Stimulated activated CD4-positive, alpha-beta T cell treated with anti-CD3 and anti-CD28 coated beads, Interleukin-2, amount 100 ng/mL, for 48 hours (primary cell): ENCODE measurements around the gene POLR2E.

ENCODE experiments used
- DNase-seq, 2 donors: peaks; one replicate each; pipeline ENCODE4 v3.0.0-alpha.2; 2020

Gene POLR2E

DNA sequence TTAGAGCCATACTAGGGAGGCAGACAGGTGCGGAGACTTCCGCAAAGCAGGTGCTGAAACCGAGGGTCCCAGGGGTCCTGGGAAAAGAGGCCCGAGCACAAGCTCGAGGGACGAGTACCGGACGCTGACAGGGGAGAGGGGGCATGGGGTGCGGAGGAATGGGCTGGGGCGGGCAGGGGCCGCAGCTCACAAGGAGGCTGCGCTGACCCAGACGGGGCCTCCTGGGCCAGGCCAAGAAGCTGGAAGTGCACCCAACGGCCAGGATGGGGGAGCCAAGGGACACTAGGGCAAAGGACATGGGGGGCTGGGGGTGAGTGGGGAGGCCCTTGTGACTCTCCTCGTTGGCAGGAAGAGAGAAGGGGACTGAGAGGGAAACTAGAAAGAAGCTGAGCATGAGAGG, 1.8 kb downstream of the POLR2E start:
- no peak for DNase-seq

DNA sequence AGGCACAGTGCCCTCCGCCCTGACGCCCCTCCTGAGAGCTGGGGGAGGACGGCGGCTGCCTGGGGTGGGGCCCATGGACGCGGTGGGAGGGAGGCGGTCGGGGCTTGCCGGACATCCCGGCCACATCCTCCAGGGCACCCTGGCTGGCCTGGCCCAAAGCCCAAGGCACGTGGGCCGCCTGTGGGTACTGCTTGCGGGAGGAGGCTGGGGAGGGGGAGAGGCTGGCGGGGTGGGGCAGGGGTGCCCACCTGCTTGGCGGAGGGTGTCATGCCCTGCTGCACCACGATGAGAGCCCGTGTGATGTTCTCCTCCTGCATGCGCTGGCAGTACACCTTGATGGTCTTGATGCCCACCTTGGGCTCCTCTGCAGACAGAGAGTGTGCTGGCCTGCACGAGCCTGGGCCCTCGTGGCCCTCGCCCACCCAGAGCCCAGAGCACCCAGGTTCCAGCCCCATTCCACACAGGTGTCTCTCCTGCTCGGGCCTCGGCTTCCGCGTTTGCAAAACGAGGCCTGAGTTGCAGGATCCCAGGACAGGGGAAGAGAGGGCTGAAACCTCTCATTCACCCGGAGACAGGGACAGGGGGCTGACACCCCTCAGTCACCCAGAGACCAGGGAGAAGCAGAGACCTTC, 3.5 kb downstream of the POLR2E start:
- no peak for DNase-seq

DNA sequence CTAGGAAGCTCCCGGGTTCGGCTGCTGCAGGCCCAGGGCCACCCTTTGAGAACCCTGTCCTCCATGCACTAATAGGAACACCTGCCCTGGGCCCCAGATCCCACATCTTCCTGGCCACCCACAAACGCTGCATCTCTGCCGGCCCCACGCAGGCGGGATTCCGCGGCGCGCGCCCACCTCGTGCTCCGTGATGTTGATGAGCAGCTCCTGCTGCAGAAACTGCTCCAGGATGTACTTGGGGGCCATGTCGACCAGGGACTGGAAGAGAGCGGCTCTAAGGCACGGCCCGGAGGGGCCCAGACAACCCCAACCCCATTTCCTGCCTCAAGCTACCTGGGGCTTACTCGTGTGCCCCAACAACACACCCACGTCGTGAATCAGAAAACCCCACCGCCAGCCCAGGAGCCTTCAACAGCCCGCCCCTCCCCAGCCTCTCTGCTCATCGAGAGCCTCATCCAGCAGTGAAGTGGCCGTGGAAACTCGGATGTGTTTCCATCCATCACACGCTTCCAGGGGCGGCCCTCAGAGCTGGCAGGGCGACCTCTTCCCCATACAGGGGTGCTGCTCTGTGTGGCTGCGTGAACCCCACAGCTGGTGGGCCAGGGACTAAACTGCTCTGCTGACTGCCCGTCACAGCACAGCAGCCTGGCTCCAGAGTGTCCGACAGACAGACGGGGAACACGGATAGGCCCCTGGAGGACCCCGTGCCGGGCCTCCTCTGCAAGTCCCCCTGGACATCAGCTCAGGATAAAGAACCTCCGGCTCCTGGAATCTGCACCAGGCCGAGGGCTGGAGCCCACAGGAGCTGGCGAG, 4.2 kb downstream of the POLR2E start:
- no peak for DNase-seq

DNA sequence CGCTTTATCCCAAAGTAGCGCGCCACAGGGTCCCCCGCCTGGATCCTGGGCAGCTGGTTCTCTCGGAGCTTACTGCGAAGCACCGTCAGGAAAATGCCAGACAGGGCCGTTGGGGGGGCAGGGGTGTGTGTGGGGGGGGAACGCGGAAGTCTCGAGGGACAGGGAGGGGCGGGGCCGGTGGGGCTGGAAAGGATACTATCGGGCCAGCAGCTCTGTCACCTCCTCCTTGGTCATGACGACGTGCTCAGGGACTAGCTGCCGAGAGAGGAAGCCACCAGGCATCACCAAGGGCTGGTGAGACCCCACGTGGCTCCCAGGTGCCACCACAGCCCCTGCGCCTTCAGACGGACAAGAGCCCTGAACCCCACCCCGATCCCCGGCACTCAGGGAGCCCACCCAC, 5.3 kb downstream of the POLR2E start:
- DNase-seq: no peak

DNA sequence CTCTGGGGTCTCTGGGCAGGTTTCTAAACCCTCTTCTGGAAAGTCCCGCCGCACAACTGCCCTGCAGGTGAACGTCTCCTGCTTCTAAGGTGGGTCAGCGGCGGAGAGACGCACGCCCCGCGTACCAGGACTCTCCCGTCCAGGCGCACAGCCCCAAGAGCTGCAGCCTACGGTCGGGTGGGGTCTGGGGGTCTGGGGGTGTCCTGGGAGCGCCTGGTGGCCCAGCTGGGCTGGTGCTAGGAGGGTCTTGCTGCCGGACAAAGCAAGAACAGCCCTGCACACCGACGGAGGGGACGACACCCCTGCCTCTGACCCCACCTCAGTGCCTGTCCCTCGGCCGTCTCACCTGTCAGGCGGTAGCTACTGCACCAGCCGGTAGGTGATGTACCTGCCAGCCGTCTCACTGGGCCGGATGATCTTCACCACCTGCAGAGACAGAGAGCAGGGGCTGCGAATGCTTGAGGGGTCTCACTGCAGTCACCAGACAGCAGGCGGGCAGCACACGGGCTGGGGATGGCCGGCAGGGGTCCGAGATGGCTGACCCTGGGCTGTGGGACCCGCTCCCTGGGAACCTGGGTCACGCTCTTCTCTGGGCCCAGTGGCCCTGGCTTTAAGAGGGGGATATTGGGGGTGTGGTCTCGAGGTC, 5.9 kb downstream of the POLR2E start:
- no peak for DNase-seq

DNA sequence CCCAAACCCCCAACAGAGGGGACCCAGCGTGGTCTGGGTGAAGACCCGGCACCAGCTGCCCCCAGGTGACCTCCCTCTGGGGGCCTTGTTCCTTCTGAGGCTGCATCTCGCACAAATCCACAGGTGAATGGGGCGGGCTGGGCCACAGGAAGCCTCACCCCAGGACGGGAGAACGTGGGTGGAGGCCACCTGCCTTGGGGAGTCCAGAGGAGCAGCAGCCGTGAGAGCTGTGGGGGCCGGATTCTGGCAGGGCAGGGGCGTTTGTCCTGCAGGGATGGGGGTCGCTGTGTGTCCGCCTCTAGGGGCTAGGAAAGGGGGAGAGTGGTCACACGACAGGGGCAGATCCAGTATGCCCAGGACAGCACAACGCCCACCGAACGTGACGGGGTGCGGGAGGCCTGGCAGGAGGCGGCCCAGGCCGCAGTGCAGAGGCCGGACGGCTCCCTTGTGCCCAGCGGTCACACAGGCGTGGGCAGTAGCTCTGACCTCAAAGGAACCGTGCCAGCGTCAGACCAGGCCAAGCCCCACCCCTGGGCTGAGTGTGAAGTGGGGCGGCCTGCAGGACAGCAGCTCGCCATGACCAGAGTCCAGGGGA, 6.7 kb downstream of the POLR2E start:
- DNase-seq: no peak

DNA sequence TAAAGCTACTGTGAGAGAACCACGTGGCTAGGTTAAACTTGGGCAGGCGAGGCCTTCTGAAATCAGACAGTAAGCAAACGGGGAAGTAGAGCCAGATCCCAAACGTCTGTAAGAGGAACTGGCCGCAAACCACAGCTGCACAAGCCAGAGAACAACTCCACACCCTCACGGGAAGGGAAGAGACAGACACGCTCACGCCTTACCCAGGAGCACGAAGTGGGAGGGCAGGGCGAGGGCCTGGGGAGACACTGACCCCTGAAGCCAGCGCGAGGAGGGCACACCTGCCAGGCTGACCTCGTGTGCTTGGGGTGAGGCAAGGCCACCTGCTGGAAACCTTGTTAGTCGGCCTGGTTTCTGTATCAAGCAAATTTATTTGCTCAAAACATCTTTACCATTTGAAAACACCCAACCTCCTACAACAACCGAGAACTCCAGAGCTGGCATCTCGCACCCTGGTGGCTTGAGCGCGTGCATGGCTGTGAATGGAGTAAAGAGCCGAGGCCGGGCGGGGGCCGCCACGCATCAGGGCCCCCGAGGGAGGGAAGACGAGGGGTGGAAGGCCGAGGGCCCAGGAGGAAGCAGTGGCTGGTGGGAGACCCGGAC, 7.3 kb downstream of the POLR2E start:
- DNase-seq: no peak

DNA sequence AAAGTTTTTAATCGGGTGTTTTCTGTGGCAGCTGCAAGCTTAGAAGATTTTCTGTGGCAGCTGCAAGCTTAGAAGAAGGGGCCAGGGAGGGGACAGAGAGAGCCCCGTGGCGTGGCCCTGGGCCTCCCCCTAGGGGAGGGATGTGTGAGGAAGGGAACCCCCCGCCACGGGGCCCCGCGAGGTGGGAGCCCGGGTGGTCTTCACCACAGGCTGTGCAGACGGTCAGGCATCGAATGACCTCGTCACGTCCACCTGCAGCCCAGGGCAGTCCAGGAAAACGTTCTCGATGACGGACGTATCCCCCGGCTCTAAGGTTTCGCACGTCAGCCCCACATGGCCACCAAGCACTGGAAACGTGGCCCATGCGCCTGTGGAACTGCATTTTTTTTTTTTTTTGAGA, 8.6 kb downstream of the POLR2E start:
- DNase-seq: no peak

DNA sequence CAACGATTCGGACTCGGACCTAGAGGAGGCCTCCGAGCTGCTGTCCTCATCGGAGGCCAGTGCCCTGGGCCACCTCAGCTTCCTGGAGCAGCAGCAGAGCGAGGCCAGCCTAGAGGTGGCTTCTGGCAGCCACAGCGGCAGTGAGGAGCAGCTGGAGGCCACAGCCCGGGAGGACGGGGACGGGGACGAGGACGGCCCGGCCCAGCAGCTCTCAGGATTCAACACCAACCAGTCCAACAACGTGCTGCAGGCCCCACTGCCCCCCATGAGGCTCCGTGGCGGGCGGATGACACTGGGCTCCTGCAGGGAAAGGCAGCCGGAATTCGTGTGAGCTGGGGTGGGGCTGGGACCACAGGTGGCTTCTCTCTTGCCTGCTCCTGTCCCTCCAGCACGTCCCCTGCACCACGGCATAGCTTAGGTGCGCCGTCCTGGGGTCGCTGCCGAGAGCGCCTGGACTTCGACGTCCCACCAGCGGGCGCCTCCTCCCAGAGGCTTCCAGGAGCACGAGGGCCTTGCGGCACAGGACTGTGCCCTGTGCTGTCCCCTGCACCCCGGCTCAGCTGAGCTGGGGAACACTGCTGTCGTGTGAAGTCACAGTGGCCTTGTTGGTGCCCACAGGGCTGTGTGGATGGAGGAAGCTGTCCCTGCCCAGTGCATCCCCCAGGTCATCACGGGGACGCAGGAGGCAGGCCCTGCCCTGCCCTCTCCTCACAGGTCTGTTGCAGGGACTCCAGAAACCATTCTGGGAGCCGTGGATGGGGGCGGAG, 9.3 kb downstream of the POLR2E start:
- no peak for DNase-seq

DNA sequence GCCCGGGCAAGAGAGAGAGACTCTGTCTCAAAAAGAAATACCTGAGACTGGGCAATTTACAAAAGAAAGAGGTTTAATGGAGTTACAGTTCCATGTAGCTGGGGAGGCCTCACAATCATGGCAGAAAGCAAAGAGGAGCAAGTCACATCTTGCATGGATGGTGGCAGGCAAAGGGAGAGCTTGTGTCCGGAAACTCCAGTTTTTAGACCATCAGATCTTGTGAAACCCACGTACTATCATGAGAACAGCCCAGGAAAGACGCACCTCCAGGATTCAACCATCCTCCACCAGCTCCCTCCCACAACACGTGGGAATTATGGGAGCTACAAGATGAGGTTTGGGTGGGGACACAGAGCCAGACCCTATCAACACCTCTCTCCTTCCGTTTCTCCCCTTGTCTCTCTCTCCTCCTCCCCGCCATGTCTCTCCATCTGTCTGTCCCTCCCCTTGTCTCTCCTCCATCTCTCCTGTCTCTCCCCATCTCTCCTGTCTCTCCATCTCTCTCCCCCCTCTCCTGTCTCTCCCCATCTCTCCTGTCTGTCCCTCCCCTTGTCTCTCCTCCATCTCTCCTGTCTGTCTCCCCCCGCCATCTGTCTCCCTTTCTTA, 10.0 kb downstream of the POLR2E start:
- no peak for DNase-seq

DNA sequence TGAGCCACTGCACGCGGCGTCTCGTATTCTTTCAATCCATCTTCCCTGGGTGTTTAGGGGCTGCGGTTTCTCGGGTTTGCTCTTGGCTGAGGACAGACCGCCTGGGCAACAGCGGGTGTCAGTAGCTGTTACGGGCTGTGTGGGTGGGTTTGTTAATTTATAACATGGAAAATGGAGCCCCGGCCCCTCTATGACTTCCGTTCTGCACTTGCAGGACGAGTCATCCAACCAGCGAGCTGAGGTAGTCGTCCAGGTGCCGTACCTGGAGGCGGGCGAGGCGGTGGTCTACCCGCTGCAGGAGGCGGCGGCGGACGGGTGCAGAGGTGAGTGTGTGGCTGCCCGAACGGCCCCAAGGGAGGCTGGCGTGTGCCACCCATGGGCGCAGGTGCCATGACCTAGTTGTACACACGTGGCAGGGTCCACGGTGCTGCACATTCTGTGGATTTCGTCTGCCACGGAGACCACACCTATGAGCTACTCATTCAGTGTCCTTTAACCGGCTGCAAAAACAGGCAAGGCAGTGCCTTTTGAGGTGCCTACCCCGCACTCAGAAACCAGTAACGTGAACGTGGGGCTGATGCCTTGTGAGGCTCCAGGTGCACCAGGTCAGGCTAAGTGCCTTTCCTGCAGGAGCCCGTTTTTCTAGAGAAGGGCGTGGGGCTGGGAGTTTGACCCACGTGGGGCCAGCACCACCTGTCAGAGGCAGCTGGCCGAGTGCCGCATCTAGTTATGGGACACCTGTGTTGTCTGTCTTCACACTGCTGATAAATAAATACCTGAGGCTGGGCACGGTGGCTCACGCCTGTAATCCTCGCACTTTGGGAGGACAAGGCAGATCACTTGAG, 10.9 kb downstream of the POLR2E start:
- no peak for DNase-seq

DNA sequence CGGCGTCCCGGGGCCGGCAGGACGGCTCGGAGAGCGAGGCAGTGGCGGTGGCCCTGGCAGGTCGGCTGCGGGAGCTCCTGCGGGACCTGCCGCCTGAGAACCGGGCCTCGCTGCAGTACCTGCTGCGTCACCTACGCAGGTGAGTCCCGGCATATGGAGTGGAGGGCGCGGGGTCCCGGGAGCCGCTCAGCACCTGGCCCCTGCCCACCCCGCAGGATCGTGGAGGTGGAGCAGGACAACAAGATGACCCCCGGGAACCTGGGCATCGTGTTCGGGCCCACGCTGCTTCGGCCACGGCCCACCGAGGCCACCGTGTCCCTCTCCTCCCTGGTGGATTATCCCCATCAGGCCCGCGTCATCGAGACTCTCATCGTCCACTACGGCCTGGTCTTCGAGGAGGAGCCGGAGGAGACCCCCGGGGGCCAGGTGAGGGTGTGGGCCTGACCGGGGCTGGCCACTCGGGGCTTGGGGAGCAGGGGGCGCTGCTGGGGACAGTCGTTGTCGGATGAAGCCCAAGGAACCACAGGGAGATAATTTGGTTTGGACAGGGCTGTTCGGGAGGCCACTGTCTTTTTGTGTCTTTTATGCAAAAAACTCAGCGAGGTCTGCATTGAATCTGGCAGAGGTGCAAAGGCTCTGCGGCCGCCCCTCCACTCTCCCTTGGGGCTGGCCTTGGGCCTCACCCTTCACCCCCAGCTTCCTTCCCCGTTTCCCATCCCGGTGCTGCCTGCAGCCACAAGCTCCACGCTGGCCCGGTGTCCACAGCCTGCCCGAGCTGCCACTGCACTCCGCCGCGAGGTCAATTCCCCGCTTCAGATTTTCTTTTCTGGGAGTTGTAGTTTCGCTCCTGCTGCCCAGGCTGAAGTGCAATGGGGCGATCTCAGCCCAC, 12.0 kb downstream of the POLR2E start:
- no peak for DNase-seq

DNA sequence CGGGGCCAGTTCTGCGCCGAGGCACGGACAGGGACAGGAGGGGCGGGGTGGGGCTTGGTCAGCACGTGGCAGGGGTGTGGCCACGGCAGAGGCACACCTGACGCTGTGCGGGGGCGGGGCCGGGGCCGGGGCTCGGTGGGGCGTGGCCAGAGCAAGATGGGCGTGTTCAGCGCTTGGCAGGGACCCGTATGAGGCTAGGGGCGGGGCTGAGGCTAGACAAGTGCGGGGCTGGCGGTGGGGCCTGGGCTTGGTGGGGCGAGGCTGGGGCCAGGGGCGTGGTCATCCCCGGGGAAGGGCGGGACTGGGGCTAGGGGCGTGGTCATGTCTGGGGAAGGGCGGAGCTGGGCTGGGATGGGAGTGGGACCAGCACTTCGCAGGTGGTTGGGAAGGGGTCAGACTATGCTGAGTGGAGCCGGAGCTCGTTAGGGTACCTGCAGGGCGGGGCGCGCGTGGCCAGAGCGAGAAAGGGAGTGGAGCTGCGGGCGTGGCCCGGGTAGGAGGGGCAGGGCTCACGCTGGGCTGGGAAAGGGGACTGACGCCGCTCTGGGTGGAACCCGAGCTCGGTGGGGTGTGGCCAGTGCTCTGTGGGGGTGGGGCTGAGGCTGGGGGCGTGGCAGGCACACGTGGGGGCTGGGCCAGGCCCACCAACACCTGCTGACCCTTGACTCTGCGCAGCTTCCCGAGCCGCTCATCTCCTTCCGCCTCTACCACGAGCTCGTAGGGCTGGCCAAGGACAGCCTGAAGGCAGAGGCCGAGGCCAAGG, 12.8 kb downstream of the POLR2E start:
- DNase-seq: peak; percentile 64 to 79

DNA sequence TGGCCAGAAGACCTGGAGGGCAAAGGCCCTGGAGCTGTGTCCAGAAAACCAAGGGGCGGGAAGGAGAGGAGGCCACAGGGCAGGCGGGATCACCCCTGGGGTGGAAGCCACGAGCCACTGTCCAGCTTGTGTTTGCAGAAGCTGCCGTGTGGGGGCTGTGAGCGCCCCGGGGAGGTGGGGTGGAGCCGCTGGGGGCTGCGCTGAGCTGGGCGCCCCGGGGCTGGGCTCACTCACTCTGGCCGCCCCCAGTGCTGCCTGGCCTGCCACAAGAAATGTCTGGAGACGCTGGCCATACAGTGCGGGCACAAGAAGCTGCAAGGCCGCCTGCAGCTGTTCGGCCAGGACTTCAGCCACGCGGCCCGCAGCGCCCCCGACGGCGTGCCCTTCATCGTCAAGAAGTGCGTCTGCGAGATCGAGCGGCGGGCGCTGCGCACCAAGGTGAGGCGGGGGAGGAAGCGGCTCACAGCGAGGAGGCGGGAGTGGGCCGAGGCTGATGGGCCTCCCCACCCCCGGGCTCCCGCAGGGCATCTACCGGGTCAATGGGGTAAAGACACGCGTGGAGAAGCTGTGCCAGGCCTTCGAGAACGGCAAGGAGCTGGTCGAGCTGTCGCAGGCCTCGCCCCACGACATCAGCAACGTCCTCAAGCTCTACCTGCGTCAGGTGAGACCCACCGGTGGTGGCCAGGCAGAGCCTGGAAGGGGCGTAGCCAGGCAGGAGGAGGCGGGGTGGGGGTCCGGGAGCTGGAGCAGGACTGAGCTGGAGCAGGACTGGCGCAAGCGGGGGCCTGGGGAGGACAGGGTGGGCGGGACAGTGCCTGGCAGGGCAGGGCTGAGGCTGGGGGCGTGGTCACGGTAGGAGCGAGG, 13.6 kb downstream of the POLR2E start:
- no peak for DNase-seq

DNA sequence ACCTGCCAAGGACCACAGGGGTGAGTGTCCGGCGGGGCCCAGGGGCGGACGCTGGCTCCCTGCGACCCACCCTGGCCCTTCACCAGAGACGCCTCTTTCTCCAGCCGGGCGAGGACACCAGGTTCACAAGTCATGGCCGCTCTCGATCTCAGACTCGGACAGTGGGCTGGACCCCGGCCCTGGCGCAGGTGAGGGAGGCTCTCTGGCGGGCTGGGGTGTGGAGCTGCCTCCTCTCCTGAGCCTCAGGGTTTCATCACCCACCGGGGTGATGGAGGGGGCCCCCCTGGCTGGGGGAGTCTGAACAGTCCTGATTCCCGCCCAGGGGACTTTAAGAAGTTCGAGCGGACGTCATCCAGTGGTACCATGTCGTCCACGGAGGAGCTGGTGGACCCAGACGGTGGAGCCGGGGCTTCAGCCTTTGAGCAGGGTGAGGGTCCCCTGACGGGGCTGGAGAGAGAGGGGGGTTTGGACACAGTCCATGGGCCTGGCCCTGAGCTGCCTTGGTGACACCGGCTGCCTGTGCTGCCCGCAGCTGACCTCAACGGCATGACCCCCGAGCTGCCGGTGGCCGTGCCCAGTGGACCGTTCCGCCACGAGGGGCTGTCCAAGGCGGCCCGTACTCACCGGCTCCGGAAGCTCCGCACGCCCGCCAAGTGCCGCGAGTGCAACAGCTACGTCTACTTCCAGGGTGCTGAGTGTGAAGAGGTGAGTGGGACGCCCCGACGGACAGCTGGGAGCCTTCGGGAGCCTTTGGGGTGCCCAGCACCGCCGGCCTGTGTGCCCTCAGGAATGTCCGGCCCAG, 14.6 kb downstream of the POLR2E start:
- no peak for DNase-seq

DNA sequence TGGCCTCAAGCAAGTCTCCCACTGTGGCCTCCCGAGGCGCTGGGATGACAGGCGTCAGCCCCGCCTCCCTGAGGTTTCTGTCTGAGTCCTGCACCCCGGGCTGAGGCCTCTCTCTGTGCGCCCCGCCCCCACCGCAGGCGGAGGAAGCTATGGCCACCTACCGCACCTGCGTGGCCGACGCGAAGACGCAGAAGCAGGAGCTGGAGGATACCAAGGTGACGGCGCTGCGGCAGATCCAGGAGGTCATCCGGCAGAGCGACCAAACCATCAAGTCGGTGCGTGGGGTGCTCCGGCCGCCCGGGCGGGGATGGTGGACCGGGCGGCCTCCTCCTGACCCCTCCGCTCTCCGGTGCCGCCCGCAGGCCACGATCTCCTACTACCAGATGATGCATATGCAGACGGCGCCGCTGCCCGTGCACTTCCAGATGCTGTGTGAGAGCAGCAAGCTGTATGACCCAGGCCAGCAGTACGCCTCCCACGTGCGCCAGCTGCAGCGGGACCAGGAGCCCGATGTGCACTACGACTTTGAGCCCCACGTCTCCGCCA, 15.5 kb downstream of the POLR2E start:
- DNase-seq: peak; percentile 64 to 74

DNA sequence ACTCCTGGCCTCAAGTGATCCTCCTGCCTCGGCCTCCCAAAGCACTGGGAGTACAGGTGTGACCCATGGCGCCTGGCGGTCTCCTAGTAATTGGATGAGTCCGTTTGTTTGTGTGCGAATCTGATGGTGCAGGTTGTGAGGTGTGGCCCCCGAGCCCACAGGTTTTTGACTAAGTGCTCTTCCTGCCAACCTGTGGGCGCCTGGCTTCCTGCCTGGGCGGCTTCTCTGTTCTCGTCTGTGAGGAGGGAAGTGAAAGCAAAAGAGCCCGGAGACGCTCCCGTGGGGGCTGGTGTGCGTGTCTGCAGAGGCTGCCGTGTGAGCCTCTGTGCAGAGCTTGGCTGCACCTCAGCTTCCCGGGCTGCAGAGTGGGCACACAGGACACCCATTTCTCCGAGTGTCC, 18.2 kb downstream of the POLR2E start:
- peak; percentile 78 to 81 for DNase-seq
